D721Med (cell line): ENCODE measurements around the gene AFF3.

Source experiments
- DNase-seq: peaks from one replicate; pipeline ENCODE4 v3.0.0; 2011; ENCODE audit warnings: low spot score; ENCODE audit not compliant: insufficient read length
- FAIRE-seq: peaks from 2 replicates; lab custom pipeline; 2011; peaks lifted over from hg19 to GRCh38; lab: Jason Lieb, UNC
- TF ChIP-seq, protein P1 (sequence below): IDR thresholded peaks from 2 replicates; pipeline ENCODE4 v1.5.1; 2012; ENCODE audit warnings: mild to moderate bottlenecking, control low read depth; ENCODE audit not compliant: insufficient read depth; ENCODE audit errors: missing control alignments

The AFF3 gene

DNA sequence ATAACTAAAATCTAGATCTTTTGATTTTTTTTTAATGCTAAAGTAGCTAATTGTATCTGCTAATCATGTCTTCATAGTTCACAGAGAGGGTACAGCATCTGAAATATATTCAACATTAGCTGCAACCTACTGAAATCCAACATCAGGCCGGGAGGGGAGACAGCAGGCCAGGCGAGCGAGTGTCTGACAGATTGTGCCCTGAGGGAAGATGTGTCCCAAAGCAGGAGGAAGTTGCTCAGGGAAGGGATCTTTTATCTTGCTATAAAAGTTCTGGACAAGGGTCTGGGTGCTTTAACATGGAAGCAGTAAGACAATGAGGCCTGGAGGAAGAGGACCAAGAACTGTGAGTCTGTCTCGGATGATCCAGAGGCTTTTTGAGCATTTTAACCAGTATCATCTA lies 274.1 kb downstream of the AFF3 start:
- FAIRE-seq (no peak), DNase-seq (no peak)
- TF ChIP-seq, protein P1, sequence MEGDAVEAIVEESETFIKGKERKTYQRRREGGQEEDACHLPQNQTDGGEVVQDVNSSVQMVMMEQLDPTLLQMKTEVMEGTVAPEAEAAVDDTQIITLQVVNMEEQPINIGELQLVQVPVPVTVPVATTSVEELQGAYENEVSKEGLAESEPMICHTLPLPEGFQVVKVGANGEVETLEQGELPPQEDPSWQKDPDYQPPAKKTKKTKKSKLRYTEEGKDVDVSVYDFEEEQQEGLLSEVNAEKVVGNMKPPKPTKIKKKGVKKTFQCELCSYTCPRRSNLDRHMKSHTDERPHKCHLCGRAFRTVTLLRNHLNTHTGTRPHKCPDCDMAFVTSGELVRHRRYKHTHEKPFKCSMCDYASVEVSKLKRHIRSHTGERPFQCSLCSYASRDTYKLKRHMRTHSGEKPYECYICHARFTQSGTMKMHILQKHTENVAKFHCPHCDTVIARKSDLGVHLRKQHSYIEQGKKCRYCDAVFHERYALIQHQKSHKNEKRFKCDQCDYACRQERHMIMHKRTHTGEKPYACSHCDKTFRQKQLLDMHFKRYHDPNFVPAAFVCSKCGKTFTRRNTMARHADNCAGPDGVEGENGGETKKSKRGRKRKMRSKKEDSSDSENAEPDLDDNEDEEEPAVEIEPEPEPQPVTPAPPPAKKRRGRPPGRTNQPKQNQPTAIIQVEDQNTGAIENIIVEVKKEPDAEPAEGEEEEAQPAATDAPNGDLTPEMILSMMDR, result no peak

DNA sequence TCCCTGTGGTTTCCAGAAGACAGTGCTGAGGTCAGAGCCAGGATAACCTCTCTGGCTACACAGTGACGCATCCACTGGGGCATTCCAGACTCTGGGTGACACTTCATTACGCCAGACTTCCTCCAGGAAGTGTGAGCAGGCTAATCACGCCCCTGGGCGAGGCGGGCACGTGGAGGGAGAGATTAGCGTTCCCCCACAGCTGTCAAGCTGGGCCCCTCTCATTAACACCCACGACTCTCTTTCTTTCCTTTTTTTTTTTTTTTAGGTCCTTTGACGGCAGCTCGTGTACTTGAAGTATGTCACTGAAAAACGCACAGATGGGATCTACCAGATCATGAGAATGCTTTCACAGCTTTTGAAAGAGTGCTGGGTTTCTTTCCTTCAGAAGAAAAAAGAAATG lies 274.6 kb downstream of the AFF3 start:
- FAIRE-seq, result no peak

DNA sequence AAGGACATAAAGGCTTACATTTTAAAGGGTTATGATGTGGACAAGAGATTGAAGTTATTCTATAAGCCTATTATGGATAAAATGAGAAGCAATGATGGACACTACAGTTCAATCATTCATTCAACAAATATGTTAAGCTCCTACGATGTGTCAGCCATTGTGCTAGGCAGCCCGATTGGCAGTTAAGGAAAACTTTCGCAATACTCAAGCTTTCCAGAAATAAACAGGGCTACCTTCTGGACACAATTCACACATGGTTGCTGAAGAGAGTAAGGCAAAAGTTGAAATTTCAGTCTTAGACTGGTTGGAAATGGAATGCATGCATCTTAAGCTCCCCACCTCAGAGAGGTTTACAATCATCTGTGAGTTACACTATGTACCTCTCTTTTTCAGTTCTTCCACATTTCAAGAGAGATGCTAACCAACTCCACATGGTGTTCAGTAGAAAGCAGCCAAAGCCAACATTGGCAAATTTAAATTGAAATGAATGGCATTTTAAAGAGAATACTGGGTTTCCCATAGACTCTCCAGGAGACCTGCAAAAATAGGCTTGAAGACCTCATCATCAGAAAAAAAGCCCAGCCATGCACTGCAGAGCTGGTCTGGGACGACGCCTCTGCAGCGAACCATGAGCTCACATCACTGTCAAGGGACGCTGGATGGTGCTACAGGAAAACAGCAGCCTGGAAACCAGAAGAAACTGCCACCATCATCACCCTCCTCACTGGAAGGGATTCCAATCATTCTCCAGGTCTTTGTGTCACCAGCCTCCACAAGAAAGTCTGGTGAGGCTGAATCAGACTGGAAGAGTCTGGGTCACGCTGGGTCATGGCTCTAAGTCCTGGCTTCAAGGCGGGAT lies 276.3 kb downstream of the AFF3 start:
- DNase-seq (no peak), FAIRE-seq (no peak)
- TF ChIP-seq, protein P1, result no peak

More for the DNA sequence above, 274.6 kb downstream of the AFF3 start:
- TF ChIP-seq, protein P1, result no peak
- no peak for DNase-seq

DNA sequence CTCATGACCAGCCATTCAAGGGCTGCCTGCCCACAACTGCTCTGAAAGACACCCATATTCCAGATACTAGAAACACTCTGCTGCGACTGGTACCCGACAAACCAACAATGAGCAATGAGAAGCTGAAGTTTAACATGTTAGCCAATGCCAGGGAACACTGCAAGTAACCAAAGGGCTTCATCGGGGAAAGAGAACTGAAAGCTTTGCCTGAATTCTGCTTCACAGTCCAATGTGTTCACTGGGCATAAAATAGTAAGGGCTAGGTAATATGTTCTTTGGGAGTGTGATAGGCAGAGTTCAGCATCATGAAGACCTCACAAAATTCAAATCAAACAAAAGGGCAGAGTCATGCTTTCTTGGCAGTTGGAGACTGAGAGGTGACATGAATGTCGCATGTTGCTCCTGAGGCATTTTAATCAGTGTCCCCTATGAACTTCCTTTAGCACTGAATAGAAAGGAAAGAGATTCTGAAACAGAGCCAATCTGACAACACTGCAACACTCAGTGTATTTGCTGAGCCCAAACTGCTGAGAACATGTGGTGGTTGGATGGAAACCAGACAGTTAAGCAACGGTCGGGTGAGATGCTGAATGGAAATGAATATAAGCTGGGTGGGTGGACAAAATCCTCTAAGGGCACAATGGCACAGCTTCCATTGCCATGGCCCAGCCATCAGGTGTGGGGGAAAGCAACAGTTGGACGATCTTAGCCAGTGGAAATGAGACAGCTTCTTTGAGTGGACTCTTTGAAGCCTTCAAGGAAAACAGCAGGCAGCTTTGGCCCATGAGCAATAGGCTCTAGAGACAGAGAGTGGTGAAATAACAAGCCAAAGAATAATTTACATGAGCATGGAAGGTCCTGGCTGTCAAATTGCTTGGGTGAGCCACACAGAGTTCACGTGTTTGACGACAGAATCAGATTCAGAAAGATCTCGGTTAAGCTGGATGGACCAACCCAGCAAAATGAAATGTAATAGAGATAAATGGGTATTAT lies 277.5 kb downstream of the AFF3 start:
- FAIRE-seq (no peak), DNase-seq (no peak)
- TF ChIP-seq, protein P1, result no peak

DNA sequence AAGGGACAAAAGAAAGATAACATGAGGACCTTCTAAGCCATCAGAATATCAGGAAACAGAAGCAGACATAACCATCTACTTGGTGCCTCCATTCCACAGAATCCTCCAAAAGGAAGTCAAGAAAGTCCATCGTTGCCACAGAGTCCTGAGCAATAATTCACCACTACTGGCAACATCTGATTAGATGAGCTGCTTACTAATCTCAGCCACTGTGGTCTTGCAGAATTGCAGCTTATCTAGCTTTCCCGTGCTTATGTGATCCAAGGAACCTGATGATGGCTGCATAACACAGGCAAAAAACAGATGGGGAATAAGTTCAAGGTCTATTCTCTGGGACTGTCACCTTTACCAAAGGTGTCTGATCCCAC lies 278.5 kb downstream of the AFF3 start:
- FAIRE-seq (no peak), DNase-seq (no peak)
- TF ChIP-seq, protein P1, result no peak

DNA sequence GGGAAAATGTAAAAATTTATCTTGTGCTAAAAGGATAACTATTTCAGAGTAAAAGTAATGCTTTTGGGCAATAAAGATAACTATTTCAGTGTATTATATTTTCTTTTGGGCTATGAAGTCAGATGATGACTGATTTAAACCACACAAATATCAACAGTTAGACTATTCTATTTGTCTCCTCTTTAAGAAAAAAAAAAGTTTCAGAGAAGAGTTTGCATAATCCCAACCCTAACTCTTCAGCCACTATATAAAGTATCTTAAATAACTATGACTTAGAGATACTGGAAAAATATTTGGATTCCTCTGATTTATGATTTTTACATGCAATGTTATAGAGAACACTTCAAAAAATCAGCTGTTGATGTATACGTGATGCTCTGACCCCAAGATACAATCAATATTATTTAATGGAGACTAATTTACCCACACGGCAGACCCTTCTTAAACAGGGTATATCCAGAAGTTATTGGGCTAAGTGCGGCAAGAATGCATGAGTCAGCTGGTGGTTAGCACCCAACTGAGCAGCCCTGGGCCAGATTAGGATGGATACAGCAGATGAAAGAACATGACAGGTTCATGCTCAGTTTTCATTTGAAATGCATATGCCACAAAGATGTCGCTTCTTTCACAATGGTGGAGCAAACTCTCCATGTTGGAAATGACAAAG lies 279.0 kb downstream of the AFF3 start:
- DNase-seq (no peak), FAIRE-seq (no peak)
- TF ChIP-seq, protein P1, result no peak
